Testis (tissue), 2 donors: ENCODE results near the gene ATL1.

Source experiments
- CTCF ChIP-seq, 3 experiments: fragments of 450-650 bp in 2 of 3; fragments of 200-600 bp in 1 of 3; sonication (generic) in 1 of 3; IDR thresholded peaks; one replicate each; pipeline ENCODE4 v1.5.1; 2016 to 2019; ENCODE audit warnings: antibody characterized with exemption in 3 of 3, mild to moderate bottlenecking in 2 of 3, moderate library complexity in 1 of 3
- POLR2A ChIP-seq: fragments of 450-650 bp; IDR thresholded peaks from one replicate; pipeline ENCODE4 v1.6.1; 2017; ENCODE audit warnings: antibody characterized with exemption, mild to moderate bottlenecking, moderate library complexity

GRCh38 chr14:50601394-50601793, 41.4 kb downstream of the ATL1 start:
- TF ChIP-seq CTCF (IDR thresholded peaks at IDR 0.05) (no peak), POLR2A (no peak)
